Vagina (tissue), 2 donors: Measurements from ENCODE around the gene ARAP1.

Experiments
- CTCF ChIP-seq, 3 experiments: fragments of 450-650 bp in 2 of 3; fragments of 200-600 bp in 1 of 3; sonication (generic) in 1 of 3; IDR thresholded peaks; one replicate each; pipeline ENCODE4 v1.5.1; 2017 to 2019; ENCODE audit warnings: antibody characterized with exemption in 3 of 3, mild to moderate bottlenecking in 2 of 3, moderate library complexity in 2 of 3
- POLR2A ChIP-seq, 2 donors: fragments of 450-650 bp; IDR thresholded peaks; one replicate each; pipeline ENCODE4 v1.6.1; 2017; ENCODE audit warnings: antibody characterized with exemption in 2 of 2, mild to moderate bottlenecking in 2 of 2, moderate library complexity in 2 of 2

GRCh38 chr11:72722050-72722748 lies 30.0 kb downstream of the ARAP1 start:
- TF ChIP-seq POLR2A (IDR thresholded peaks at IDR 0.05), result peak in 1 of 2 donors; percentile 40
- no peak for TF ChIP-seq CTCF (IDR thresholded peaks at IDR 0.05)
